MCF 10A (cell line): ENCODE data around the gene ZBTB21. TPM values are rescaled to one million over a fixed set of nuclear protein-coding genes. Genes with fewer than 3 reads are reported as not detected.

Source experiments
- BruUV-seq: library from RNA; stranded (reverse); fragments of 400-500 nt; replicated peaks from 2 replicates; lab custom pipeline; 2021; lab: Mats Ljungman, UMichigan
- CTCF ChIA-PET: fragments of 300-600 bp; sonication (Branson Sonifier 250); formaldehyde crosslinking; extraction: SDS; loops from one replicate; lab custom pipeline; 2021; ENCODE audit warnings: antibody characterized with exemption, inconsistent platforms; lab: Yijun Ruan, JAX
- POLR2A ChIA-PET: fragments of 300-600, 350-650 bp; sonication (Branson Sonifier 250); formaldehyde crosslinking; extraction: SDS; loops from one replicate; lab custom pipeline; 2020; ENCODE audit warnings: antibody characterized with exemption, inconsistent platforms; lab: Yijun Ruan, JAX
- DNase-seq: peaks from one replicate; pipeline ENCODE4 v3.0.0-alpha.2; 2018; ENCODE audit not compliant: unreplicated experiment
- H3K27ac Mint-ChIP-seq: one replicate; pipeline ENCODE4 v1.8.0; 2022; ENCODE audit warnings: mild to moderate bottlenecking, low read depth, mixed read lengths; ENCODE audit not compliant: unreplicated experiment
- H3K27me3 Mint-ChIP-seq: one replicate; pipeline ENCODE4 v1.8.0; 2022; ENCODE audit warnings: mixed read lengths; ENCODE audit not compliant: insufficient read depth, unreplicated experiment
- H3K36me3 Mint-ChIP-seq: one replicate; pipeline ENCODE4 v1.8.0; 2022; ENCODE audit warnings: mild to moderate bottlenecking, moderate library complexity, mixed read lengths; ENCODE audit not compliant: insufficient read depth, unreplicated experiment
- H3K4me1 Mint-ChIP-seq: one replicate; pipeline ENCODE4 v1.8.0; 2022; ENCODE audit warnings: mixed read lengths; ENCODE audit not compliant: insufficient read depth, unreplicated experiment
- H3K4me3 Mint-ChIP-seq: one replicate; pipeline ENCODE4 v1.8.0; 2022; ENCODE audit warnings: mild to moderate bottlenecking, moderate library complexity, mixed read lengths; ENCODE audit not compliant: unreplicated experiment
- H3K9me3 Mint-ChIP-seq: one replicate; pipeline ENCODE4 v1.8.0; 2022; ENCODE audit warnings: mixed read lengths; ENCODE audit not compliant: unreplicated experiment
- CTCF ChIP-seq: fragments of 200-600 bp; IDR thresholded peaks from one replicate; pipeline ENCODE4 v1.8.0; 2022; ENCODE audit warnings: antibody characterized with exemption, mild to moderate bottlenecking; ENCODE audit not compliant: unreplicated experiment
- intact Hi-C: fragments of 100-400 bp; cut with micrococcal nuclease; formaldehyde crosslinking; loops from 2 replicates; pipeline ENCODE4 v1.14.1; 2022
- total RNA-seq: library from RNA; stranded (reverse); gene quantifications from 2 replicates; pipeline ENCODE4 v1.2.3, GENCODE V29; 2022

Gene ZBTB21
- total RNA-seq, 1 experiment from 2014 or later, result 27.3 TPM

GRCh38 chr21:41970106-41970391 lies 40.1 kb downstream of the ZBTB21 start:
- H3K9me3 Mint-ChIP-seq, result no peaks in the 10 kb centered on the region
- BruUV-seq, result no TSS peak
- no peaks in the 10 kb centered on the region for H3K36me3 Mint-ChIP-seq
- H3K4me1 Mint-ChIP-seq, result peaks cover 14% of the 10 kb centered on the region
- DNase-seq, result no peak
- intact Hi-C loops, result no loop called here
- H3K4me3 Mint-ChIP-seq, result no peak overlapping the region
- CTCF ChIA-PET, result interaction anchor here (0.6 kb wide), 1 partner anchor 14 kb away, joined by 3 read pairs; no protein-coding TSS in a partner anchor
- no peak overlapping the region for H3K27ac Mint-ChIP-seq
- H3K27me3 Mint-ChIP-seq, result no peaks in the 10 kb centered on the region
- POLR2A ChIA-PET, result no interaction called here
- TF ChIP-seq CTCF, result no peak

GRCh38 chr21:41967708-41968107 lies 42.5 kb downstream of the ZBTB21 start:
- Mint-ChIP-seq H3K27ac (no peak overlapping the region), H3K36me3 (no peaks in the 10 kb centered on the region), H3K9me3 (no peaks in the 10 kb centered on the region), H3K4me1 (peaks cover 14% of the 10 kb centered on the region), H3K27me3 (no peaks in the 10 kb centered on the region), H3K4me3 (no peak overlapping the region)
- CTCF ChIA-PET, result interaction anchor here (0.7 kb wide), 1 partner anchor 50 kb away, joined by 3 read pairs; no protein-coding TSS in a partner anchor
- no TSS peak for BruUV-seq
- no peak for DNase-seq
- no peak for TF ChIP-seq CTCF
- intact Hi-C loops, result no loop called here
- POLR2A ChIA-PET, result no interaction called here

GRCh38 chr21:41966872-41967621 lies 43.1 kb downstream of the ZBTB21 start:
- CTCF ChIA-PET, result no interaction called here
- Mint-ChIP-seq H3K4me3 (no peak overlapping the region), H3K27ac (no peak overlapping the region), H3K36me3 (no peaks in the 10 kb centered on the region), H3K4me1 (peaks cover 14% of the 10 kb centered on the region), H3K27me3 (no peaks in the 10 kb centered on the region), H3K9me3 (no peaks in the 10 kb centered on the region)
- intact Hi-C loops, result no loop called here
- BruUV-seq, result no TSS peak
- TF ChIP-seq CTCF, result no peak
- POLR2A ChIA-PET, result interaction anchor here (1.0 kb wide), 1 partner anchor 11 kb away, joined by 3 read pairs; no protein-coding TSS in a partner anchor
- DNase-seq, result no peak

GRCh38 chr21:41966041-41966833 lies 43.9 kb downstream of the ZBTB21 start:
- Mint-ChIP-seq H3K9me3 (no peaks in the 10 kb centered on the region), H3K36me3 (no peaks in the 10 kb centered on the region), H3K27me3 (no peaks in the 10 kb centered on the region), H3K4me3 (no peak overlapping the region), H3K27ac (no peak overlapping the region), H3K4me1 (peaks cover 14% of the 10 kb centered on the region)
- no peak for TF ChIP-seq CTCF
- DNase-seq, result no peak
- intact Hi-C loops, result no loop called here
- no TSS peak for BruUV-seq
- CTCF ChIA-PET, result no interaction called here
- POLR2A ChIA-PET, result interaction anchor here (0.5 to 1.0 kb wide), 2 partner anchors 12 to 1197 kb away, joined by 3 read pairs; no protein-coding TSS in a partner anchor
